ENCODE data around the gene SMOC1.

The SMOC1 gene

GRCh38 chr14:69941768-69942742, 62.8 kb downstream of the SMOC1 start:
- DNase-seq (ENCODE audit: low read depth in 2 of 2), result no peak

GRCh38 chr14:69943084-69943780, 64.0 kb downstream of the SMOC1 start:
- no peak for DNase-seq (ENCODE audit: low read depth in 2 of 2)

- DNase-seq (ENCODE audit: low read depth in 2 of 2), result no peak
These were observed 66.1 kb downstream of the SMOC1 start for GRCh38 chr14:69945347-69945746.

GRCh38 chr14:69945912-69946311, 66.7 kb downstream of the SMOC1 start:
- DNase-seq (ENCODE audit: low read depth in 2 of 2), result no peak

- no peak for DNase-seq (ENCODE audit: low read depth in 2 of 2)
These were observed 69.1 kb downstream of the SMOC1 start for GRCh38 chr14:69948351-69948750.

GRCh38 chr14:69951263-69951662, 72.0 kb downstream of the SMOC1 start:
- DNase-seq (ENCODE audit: low read depth in 2 of 2), result no peak

GRCh38 chr14:69951935-69952334, 72.7 kb downstream of the SMOC1 start:
- DNase-seq (ENCODE audit: low read depth in 2 of 2), result no peak

GRCh38 chr14:69953266-69953915, 74.2 kb downstream of the SMOC1 start:
- DNase-seq (ENCODE audit: low read depth in 2 of 2), result no peak

- DNase-seq (ENCODE audit: low read depth in 2 of 2), result no peak
These were observed 76.9 kb downstream of the SMOC1 start for GRCh38 chr14:69955855-69956845.

GRCh38 chr14:69956970-69957369, 77.8 kb downstream of the SMOC1 start:
- no peak for DNase-seq (ENCODE audit: low read depth in 2 of 2)

GRCh38 chr14:69957986-69958385, 78.8 kb downstream of the SMOC1 start:
- no peak for DNase-seq (ENCODE audit: low read depth in 2 of 2)

- no peak for DNase-seq (ENCODE audit: low read depth in 2 of 2)
These were observed 79.9 kb downstream of the SMOC1 start for GRCh38 chr14:69959136-69959535.

- DNase-seq (ENCODE audit: low read depth in 2 of 2), result no peak
These were observed 81.1 kb downstream of the SMOC1 start for GRCh38 chr14:69960296-69960695.

- DNase-seq (ENCODE audit: low read depth in 2 of 2), result no peak
These were observed 84.8 kb downstream of the SMOC1 start for GRCh38 chr14:69963966-69964365.

GRCh38 chr14:69964841-69965240, 85.6 kb downstream of the SMOC1 start:
- DNase-seq (ENCODE audit: low read depth in 2 of 2), result no peak

GRCh38 chr14:69968132-69968531, 88.9 kb downstream of the SMOC1 start:
- no peak for DNase-seq (ENCODE audit: low read depth in 2 of 2)

GRCh38 chr14:69968681-69969080, 89.5 kb downstream of the SMOC1 start:
- DNase-seq (ENCODE audit: low read depth in 2 of 2), result no peak

GRCh38 chr14:69972755-69973154, 93.5 kb downstream of the SMOC1 start:
- DNase-seq (ENCODE audit: low read depth in 2 of 2), result no peak

GRCh38 chr14:69973846-69974245, 94.6 kb downstream of the SMOC1 start:
- no peak for DNase-seq (ENCODE audit: low read depth in 2 of 2)

GRCh38 chr14:69979882-69980281, 100.7 kb downstream of the SMOC1 start:
- no peak for DNase-seq (ENCODE audit: low read depth in 2 of 2)
